ENCODE results near the gene WFDC6. TPM values are rescaled to one million over a fixed set of nuclear protein-coding genes. Genes with fewer than 3 reads are reported as not detected.

The WFDC6 gene
- total and polyA plus RNA-seq, 2 of the 8 experiments (the other 6 are each of a cell fraction or from before 2014, with no cell fraction given) = not detected

- H3K23ac ChIP-seq (ENCODE audit: insufficient read length) = no peak overlapping the region
- H2AFZ ChIP-seq (ENCODE audit: low read length) = no peak overlapping the region
- WGBS, 2 experiments (ENCODE audit: extremely low coverage in 1 of 2, insufficient coverage in 1 of 2, insufficient read length in 1 of 2, insufficient replicate concordance in 2 of 2, low coverage in 1 of 2, low lambda C conversion rate in 2 of 2, missing lambda C conversion rate in 1 of 2) = 85% methylated on average over 1 of the region's 1 CpG; no CpG with 5 or more reads in 1 of the 2 experiments
- DNase-seq (ENCODE audit: low read depth in 1 of 2, low spot score in 2 of 2) = no peak
- H3K36me3 ChIP-seq (ENCODE audit: control insufficient read depth in 2 of 4, insufficient read depth in 4 of 4, low read length in 3 of 4) = no peaks in the 10 kb centered on the region
- H3K4ac ChIP-seq (replicated peaks; ENCODE audit: insufficient read length, low read depth, low read length) = no peak overlapping the region
- H3K4me3 ChIP-seq (ENCODE audit: extremely low read depth in 1 of 4, insufficient read depth in 2 of 4, low read depth in 3 of 4, low read length in 4 of 4) = no peak overlapping the region
- H2AK5ac ChIP-seq (ENCODE audit: low read depth, low read length) = no peak overlapping the region
- no peak overlapping the region for H4K8ac ChIP-seq (ENCODE audit: extremely low read depth, insufficient read depth, low read length)
- no peak for FAIRE-seq
- H3K56ac ChIP-seq (replicated peaks; ENCODE audit: insufficient read length, low read depth, low read length) = no peak overlapping the region
- H2BK20ac ChIP-seq (ENCODE audit: low read length) = no peak overlapping the region
- no peaks in the 10 kb centered on the region for H3K79me1 ChIP-seq (ENCODE audit: low read depth, low read length)
- peaks cover 2% of the 10 kb centered on the region; the same call in 1 of the 2 replicates for H3K23me2 ChIP-seq (ENCODE audit: low read depth, low read length)
- H4K20me1 ChIP-seq (replicated peaks in 1 of 2; ENCODE audit: control insufficient read depth in 1 of 2, insufficient read depth in 2 of 2, low read length in 2 of 2) = no peaks in the 10 kb centered on the region
- peaks cover 0 to 11% (median 0%) of the 10 kb centered on the region in 4 experiments; a peak in 2 of 7 replicates for H3K4me1 ChIP-seq (replicated peaks in 1 of 4; ENCODE audit: control insufficient read depth in 3 of 4, insufficient read depth in 4 of 4, low read length in 3 of 4)
- no peak overlapping the region for H2BK12ac ChIP-seq (ENCODE audit: low read depth, low read length)
- no peak overlapping the region for H2BK15ac ChIP-seq (ENCODE audit: low read length)
- H3K27me3 ChIP-seq (replicated peaks in 1 of 4; ENCODE audit: control insufficient read depth in 3 of 4, extremely low read depth in 1 of 4, insufficient read depth in 3 of 4, low read length in 3 of 4) = no peaks in the 10 kb centered on the region
- no peaks in the 10 kb centered on the region for H3K9me3 ChIP-seq (ENCODE audit: insufficient read depth in 2 of 2, low read depth in 1 of 2, low read length in 1 of 2)
- no peak overlapping the region for H3K9ac ChIP-seq (replicated peaks in 1 of 4; ENCODE audit: extremely low read depth in 1 of 4, low read depth in 3 of 4, low read length in 3 of 4)
- H3K4me2 ChIP-seq (ENCODE audit: insufficient read depth in 1 of 2, low read depth in 2 of 2, low read length in 2 of 2) = no peak overlapping the region
- no peak overlapping the region for H2BK120ac ChIP-seq (replicated peaks; ENCODE audit: low read depth, low read length)
- H3K14ac ChIP-seq (ENCODE audit: insufficient read length) = no peak overlapping the region
- H3K27ac ChIP-seq (ENCODE audit: low read depth, low read length) = no peak overlapping the region
- H3K18ac ChIP-seq (ENCODE audit: extremely low read depth, low read length) = no peak overlapping the region
- POLR2A ChIA-PET (ENCODE audit: partially characterized antibody) = interaction anchor here (1.1 kb wide), 1 partner anchor 12 kb away, joined by 3 read pairs; no protein-coding TSS in a partner anchor
- no peak overlapping the region for H4K5ac ChIP-seq (ENCODE audit: insufficient read length, low read depth, low read length)
- no peak overlapping the region for H4K91ac ChIP-seq (replicated peaks; ENCODE audit: insufficient read length, low read length)
- CTCF ChIA-PET (ENCODE audit: partially characterized antibody) = interaction anchor here (1.0 to 2.0 kb wide), 6 partner anchors 18 to 282 kb away, joined by 3 to 13 read pairs (median 6); no protein-coding TSS in a partner anchor
- H2BK5ac ChIP-seq (ENCODE audit: low read depth, low read length) = no peak overlapping the region
- H3K79me2 ChIP-seq (ENCODE audit: control insufficient read depth in 1 of 2, insufficient read depth in 2 of 2, low read length in 2 of 2) = no peaks in the 10 kb centered on the region
- TF ChIP-seq RNF2 (IDR thresholded peaks at IDR 0.05; ENCODE audit: borderline replicate concordance, low read depth, low read length, missing control alignments, poor library complexity, severe bottlenecking) = no peak
- no peak for TF ChIP-seq TEAD4 (IDR thresholded peaks at IDR 0.05; ENCODE audit: low read depth, low read length)
- TF ChIP-seq EGR1 (IDR thresholded peaks at IDR 0.05; ENCODE audit: borderline replicate concordance, low read depth, low read length) = no peak
- no peak for TF ChIP-seq EP300 (IDR thresholded peaks at IDR 0.05; ENCODE audit: borderline replicate concordance in 1 of 2, low read depth in 2 of 2, low read length in 2 of 2)
- no peak for TF ChIP-seq EZH2 (IDR thresholded peaks at IDR 0.05; ENCODE audit: low read depth, low read length, severe bottlenecking)
- no peak for TF ChIP-seq KDM4A (IDR thresholded peaks at IDR 0.05; ENCODE audit: low read depth, low read length, severe bottlenecking)
- TF ChIP-seq TBP (IDR thresholded peaks at IDR 0.05; ENCODE audit: low read depth, low read length) = no peak
- TF ChIP-seq GTF2F1 (IDR thresholded peaks at IDR 0.05; ENCODE audit: borderline replicate concordance, low read depth, low read length) = no peak
- TF ChIP-seq SP2 (IDR thresholded peaks at IDR 0.05; ENCODE audit: low read length) = no peak
- TF ChIP-seq TAF7 (optimal IDR thresholded peaks at IDR 0.05; ENCODE audit: borderline replicate concordance, low read depth, low read length) = no peak
- TF ChIP-seq MAX (IDR thresholded peaks at IDR 0.05) = no peak
- TF ChIP-seq BACH1 (IDR thresholded peaks at IDR 0.05; ENCODE audit: low read length) = no peak
- no peak for TF ChIP-seq SAP30 (IDR thresholded peaks at IDR 0.05; ENCODE audit: insufficient read depth, insufficient replicate concordance, low read length)
Observed at GRCh38 chr20:45489083-45489531, 50.2 kb downstream of the WFDC6 start.
